Ammon's horn (tissue), 1 donor: ENCODE data around the gene TWIST1.

Experiments
- DNase-seq: peaks from one replicate; pipeline ENCODE4 v3.0.0-alpha.2; 2016; ENCODE audit warnings: low spot score

Gene TWIST1

DNA sequence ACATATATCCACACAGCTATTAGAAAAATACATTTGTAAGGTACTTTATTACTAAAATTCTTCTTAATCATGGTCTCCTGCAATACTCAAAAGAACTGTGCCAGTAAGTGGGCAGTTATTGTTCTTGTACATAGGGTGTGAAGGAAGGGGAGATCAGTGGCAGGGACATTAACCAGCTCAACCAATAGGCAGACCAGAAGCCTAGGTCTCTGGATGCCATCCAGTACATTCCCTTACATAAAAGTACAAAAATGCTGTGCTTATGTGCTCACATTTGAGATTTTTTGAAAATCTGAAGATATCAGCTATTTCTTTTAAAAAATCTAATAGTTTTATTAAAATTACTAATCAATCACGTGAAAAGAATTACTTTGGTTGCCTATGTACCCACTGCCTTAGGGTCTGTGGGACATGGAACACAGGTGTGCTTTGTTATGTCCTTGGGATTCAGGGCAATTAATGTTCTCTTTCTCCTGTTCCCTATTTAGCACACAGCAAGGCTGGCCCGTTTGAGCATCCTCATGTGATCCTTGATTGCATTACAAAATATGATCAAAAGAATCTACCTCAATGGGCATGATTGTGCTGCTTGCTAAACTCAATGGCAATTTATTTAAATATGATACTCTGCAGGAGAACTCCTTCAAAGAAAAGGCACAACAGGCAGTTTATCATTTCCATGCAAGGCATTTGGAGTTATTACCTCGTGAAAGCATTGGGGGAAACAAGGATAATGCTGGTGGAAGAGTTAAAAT lies 22.7 kb downstream of the TWIST1 start:
- no peak for DNase-seq

GRCh38 chr7:19094138-19094537 lies 23.3 kb downstream of the TWIST1 start:
- DNase-seq, result no peak

DNA sequence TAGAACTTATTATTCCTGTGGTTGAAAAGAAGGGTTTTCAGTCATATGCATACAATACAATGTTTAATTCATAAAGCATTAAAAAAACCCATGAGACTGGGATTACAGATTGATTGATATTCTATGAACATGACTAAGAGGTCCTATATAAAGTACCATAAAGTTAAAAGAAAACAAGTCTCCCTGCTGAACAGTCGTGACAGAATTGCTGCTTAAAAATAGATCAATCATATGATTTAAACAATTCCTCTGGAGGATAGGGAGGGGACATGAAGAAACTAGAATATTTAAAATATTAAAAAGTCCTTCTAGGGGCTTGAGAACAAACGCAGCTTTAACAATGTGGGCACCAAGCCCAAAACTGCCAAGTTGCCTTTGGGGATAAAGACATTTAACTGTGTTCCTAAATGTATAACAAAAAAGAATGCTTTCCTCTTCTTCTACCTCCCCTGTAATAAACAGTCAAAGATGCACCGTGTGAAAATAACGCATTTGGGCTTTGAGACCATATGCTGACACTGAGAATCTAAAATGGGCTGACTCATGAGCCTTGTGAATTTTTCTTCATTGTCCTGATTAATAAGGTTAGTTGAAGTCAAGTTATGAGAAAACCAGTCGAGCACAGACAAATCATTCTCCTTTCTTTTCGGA lies 25.8 kb downstream of the TWIST1 start:
- DNase-seq, result no peak

DNA sequence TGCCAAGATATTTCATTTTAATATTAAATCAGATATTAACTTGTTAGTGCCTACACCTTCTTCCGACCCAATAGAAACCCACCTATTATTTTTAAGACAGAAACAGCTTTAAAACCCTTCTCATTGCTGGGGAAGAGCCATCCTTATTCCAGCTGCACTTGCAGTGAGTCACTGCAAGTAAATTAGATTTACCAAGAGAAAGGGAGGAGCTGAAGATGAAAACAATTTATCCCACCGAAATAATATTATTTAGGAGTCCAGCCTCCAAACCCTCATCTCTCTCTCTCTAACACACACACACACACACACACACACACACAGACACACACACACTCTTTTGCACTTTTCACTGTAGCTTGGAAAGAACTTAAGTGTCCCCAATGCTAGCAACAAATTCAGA lies 26.9 kb downstream of the TWIST1 start:
- no peak for DNase-seq

DNA sequence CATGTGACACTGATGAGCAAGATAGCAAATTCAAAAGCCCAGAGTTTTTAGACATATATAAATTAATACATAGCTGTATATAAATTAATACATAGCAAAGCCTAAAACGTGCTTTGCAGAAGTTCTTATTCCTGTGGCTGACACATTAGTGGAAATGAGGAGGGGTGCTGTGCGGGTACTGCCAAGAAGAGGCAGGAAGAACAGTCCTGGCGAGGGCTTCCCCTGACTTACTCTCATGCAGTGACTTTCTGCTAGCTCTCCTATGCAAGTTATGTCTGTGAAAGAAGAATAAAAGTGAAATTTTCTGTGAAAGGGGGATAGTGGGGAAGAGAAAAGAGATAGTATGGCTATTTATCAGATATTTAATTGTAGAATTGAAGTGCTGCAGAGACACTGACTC lies 27.6 kb downstream of the TWIST1 start:
- DNase-seq, result no peak

DNA sequence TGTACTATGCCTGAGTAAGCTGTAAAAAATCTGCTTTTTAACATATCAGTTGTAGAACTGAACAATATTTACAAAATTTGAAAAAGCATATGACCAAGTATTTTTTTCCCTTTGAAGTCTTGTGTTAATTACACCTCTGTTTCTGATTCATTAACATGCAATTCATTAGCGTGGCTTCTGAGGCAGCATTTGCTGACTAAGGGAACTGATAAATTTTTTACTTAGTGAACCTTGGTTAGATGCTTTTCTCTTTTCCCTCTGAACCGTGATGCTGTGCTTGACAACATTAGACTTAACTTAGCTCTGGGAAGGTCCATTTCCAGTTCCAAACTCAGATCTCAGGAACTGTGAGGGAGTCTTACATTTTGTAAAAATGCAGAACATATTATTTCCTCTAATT lies 28.1 kb downstream of the TWIST1 start:
- DNase-seq, result no peak

DNA sequence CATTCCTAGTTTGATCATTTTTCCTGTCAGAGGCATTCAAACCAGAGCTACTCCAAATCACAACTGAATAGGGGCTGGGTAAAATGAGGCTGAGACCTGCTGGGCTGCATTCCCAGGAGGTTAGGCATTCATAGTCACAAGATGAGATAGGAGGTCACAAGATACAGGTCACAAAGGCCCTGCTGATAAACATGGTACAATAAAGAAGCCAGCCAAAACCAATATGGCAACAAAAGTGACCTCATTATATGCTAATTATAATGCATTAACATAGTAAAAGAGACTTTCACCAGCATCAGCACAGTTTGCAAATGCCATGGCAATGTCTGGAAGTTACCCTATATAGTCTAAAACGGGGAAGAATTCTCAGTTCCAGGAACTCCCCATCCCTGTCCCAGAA lies 37.3 kb downstream of the TWIST1 start:
- DNase-seq, result no peak

- DNase-seq, result no peak
These were observed 38.4 kb downstream of the TWIST1 start for GRCh38 chr7:19079066-19079465.

- DNase-seq, result no peak
These were observed 47.6 kb downstream of the TWIST1 start for GRCh38 chr7:19069842-19070241.

- DNase-seq, result no peak
These were observed 51.3 kb downstream of the TWIST1 start for GRCh38 chr7:19066170-19066569.
